ENCODE results near the gene HNRNPUL1. TPM values are rescaled to one million over a fixed set of nuclear protein-coding genes. Genes with fewer than 3 reads are reported as not detected.

The HNRNPUL1 gene
- total RNA-seq, 2 donors from 2014 or later, result 88.8 to 109 TPM

DNA sequence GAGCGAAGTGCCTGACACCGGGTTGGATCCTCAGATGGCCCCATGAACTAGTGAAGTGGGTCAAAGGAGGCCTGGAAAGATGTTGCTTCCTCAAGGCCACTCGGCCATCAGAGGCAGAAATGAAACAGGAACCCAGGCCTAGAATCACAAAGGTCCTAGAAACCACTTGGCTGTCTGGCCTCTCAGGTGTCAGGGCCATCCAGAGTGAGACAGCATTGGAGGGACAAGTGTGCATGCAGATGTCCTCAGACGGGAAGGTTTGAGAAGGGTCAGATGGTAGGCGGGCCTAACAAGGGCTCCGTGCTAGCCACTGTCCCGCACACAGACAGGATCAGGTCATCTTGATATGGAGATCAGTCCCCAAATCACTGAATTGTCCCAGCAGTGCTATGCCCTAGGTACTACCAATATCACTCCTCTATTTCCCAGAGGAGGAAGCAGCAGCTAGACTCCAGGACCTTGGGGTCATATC, 60.1 kb downstream of the HNRNPUL1 start:
- DNase-seq (ENCODE audit: low spot score), result no peak
- Histone ChIP-seq H3K4me3 (no peak overlapping the region), H3K9me3 (no peaks in the 10 kb centered on the region), H3K27me3 (no peaks in the 10 kb centered on the region), H3K27ac (peak overlapping the region; percentile 93 to 97), H3K36me3 (peaks cover 17% of the 10 kb centered on the region), H3K4me1 (peaks cover 7 to 81% of the 10 kb centered on the region in 2 donors)
- TF ChIP-seq, protein P1, sequence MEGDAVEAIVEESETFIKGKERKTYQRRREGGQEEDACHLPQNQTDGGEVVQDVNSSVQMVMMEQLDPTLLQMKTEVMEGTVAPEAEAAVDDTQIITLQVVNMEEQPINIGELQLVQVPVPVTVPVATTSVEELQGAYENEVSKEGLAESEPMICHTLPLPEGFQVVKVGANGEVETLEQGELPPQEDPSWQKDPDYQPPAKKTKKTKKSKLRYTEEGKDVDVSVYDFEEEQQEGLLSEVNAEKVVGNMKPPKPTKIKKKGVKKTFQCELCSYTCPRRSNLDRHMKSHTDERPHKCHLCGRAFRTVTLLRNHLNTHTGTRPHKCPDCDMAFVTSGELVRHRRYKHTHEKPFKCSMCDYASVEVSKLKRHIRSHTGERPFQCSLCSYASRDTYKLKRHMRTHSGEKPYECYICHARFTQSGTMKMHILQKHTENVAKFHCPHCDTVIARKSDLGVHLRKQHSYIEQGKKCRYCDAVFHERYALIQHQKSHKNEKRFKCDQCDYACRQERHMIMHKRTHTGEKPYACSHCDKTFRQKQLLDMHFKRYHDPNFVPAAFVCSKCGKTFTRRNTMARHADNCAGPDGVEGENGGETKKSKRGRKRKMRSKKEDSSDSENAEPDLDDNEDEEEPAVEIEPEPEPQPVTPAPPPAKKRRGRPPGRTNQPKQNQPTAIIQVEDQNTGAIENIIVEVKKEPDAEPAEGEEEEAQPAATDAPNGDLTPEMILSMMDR (IDR thresholded peaks at IDR 0.05), result no peak

DNA sequence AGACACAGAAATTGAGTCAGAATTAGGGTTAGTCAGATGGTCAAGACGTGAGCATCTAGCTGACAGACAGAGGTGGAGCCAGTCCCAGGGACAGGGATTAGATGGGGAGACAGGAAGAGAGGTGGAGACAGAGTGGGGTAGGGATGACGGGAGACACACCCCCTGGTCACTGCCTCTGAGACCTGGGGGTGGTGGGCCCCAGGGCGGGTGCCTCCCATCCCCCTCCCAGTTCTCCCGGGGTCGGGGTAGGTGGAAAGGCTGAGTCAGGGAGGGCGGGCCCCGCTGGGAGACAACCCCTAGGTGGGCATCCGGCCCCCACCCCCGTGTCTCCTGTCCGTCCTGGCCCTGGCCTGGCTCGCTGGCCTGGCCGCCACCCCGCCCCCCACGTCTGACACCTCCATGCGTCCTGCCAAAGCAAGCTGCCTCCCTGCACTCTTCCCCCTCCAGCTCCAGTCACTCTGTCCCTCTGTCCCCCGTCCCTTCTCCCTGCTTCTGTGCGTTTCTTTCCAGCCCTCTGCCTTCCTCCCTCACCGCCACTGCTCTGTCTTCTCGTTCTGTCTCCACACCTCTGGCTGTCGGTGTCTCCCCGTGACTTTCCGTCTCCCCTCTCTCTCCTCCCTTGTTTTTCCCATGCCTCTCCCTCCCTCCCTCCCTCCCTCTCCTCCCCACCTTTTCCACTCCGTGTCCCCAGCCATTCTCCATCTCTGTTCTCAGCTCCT, 60.9 kb downstream of the HNRNPUL1 start:
- Histone ChIP-seq H3K36me3 (peaks cover 11% of the 10 kb centered on the region), H3K4me1 (peaks cover 7 to 81% of the 10 kb centered on the region in 2 donors)
- TF ChIP-seq, protein P1 (IDR thresholded peaks at IDR 0.05), result no peak

DNA sequence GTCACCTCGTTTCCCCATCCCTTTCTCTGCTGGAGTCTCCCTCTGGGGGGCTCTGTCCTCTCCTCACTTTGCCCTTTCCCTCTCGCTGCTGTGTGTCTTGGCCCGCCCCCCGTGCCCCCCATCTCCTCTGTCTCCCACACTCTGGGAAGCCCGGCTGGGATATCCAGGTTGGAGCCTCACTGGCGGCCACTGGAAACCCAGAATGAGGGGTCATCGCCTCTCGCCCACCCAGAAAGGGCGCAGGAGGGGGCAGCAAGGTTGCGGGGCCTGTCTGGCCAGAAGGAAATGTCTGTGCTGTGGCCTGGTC, 61.4 kb downstream of the HNRNPUL1 start:
- no peaks in the 10 kb centered on the region for H3K27me3 ChIP-seq
- H3K4me1 ChIP-seq, result peaks cover 7 to 81% of the 10 kb centered on the region in 2 donors
- H3K36me3 ChIP-seq, result peaks cover 6% of the 10 kb centered on the region
- DNase-seq (ENCODE audit: low spot score), result no peak
- TF ChIP-seq, protein P1 (IDR thresholded peaks at IDR 0.05), result no peak
- H3K4me3 ChIP-seq, result peak overlapping the region; percentile 16 to 39
- H3K27ac ChIP-seq, result peak overlapping the region; percentile 93 to 97
- no peaks in the 10 kb centered on the region for H3K9me3 ChIP-seq

More for the DNA sequence above, 60.9 kb downstream of the HNRNPUL1 start:
- Histone ChIP-seq H3K9me3 (no peaks in the 10 kb centered on the region), H3K27ac (peak overlapping the region; percentile 93 to 97), H3K4me3 (peak overlapping the region; percentile 16 to 39), H3K27me3 (no peaks in the 10 kb centered on the region)
- DNase-seq (ENCODE audit: low spot score), result peak; percentile 82

DNA sequence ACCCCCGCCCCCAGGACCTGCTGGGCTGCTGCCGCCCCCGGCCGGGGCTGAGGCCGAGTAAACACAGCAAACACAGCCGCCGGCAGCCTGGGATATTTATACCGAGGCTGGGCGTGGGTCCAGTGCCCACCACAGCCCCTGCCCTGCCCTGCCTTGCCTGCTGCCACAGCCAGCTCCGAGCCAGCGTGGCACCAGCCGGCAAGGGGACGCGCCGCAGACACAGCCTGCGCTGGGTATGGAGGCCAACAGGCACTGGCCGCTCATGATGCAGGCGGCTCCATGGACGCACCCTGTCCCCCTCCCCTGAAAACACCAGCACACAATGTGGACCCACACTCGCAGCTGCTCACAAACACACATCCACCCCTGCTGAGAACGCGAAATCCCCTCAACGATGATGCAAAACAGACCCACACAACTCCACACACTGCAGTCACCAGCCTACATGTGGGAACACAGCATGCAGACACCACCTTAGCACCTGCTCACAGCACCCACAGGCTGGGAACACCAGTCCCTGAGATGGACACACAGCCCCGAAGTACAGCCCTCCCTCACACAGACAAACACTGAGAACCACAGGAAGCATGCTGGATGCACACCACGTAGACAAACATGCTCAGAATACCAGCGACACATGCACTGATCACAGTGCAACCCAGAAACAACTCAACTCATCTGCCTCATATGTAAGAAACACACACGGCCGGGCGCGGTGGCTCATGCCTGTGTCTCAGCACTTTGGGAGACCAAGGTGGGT, 62.0 kb downstream of the HNRNPUL1 start:
- Histone ChIP-seq H3K36me3 (peaks cover 3% of the 10 kb centered on the region), H3K27me3 (no peaks in the 10 kb centered on the region), H3K27ac (peak overlapping the region; percentile 93 to 97), H3K4me3 (peak overlapping the region; percentile 16 to 39), H3K9me3 (no peaks in the 10 kb centered on the region), H3K4me1 (peaks cover 7 to 80% of the 10 kb centered on the region in 2 donors)
- TF ChIP-seq, protein P1 (IDR thresholded peaks at IDR 0.05), result no peak
- DNase-seq (ENCODE audit: low spot score), result no peak

DNA sequence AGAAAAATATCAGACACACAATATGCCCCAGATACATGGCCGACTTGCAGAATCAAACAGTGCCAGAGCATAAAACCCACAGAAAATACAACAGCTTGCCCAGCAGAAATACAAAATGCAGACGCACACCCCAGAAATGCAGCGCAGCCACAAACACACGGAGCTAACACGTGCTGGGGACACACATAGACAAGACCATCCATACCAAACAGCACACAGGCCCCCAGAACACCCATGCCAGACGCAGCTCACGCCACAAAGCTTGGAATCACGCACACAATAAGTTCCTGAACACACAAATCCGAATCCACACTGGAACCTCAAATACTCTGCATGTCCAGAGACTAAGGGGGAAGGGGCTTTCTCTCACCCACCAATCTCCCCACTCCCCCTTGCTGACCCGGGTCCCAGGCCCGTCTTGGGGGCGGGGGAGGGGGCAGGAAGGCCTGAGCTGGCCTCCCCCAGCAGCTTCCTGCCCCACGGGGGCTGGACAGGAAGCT, 63.0 kb downstream of the HNRNPUL1 start:
- H3K4me3 ChIP-seq, result peak overlapping the region; percentile 24 to 40
- TF ChIP-seq, protein P1 (IDR thresholded peaks at IDR 0.05), result no peak
- H3K4me1 ChIP-seq, result peaks cover 7 to 70% of the 10 kb centered on the region in 2 donors
- no peaks in the 10 kb centered on the region for H3K27me3 ChIP-seq
- DNase-seq (ENCODE audit: low spot score), result no peak
- H3K9me3 ChIP-seq, result no peaks in the 10 kb centered on the region
- peak overlapping the region; percentile 93 to 97 for H3K27ac ChIP-seq
- peaks cover 9% of the 10 kb centered on the region for H3K36me3 ChIP-seq
